H1 (cell line): ENCODE data around the gene AREG. TPM values are rescaled to one million over a fixed set of nuclear protein-coding genes. Genes with fewer than 3 reads are reported as not detected.

Source experiments
- CTCF ChIA-PET: fragments of 300-600 bp; sonication (Branson Sonifier 250); formaldehyde crosslinking; loops from one replicate; lab custom pipeline; 2021; ENCODE audit not compliant: partially characterized antibody; lab: Charles Lee
- POLR2A ChIA-PET: fragments of 300-600 bp; sonication (Branson Sonifier 250); formaldehyde crosslinking; loops from one replicate; lab custom pipeline; 2021; ENCODE audit warnings: inconsistent platforms; ENCODE audit not compliant: partially characterized antibody; lab: Charles Lee
- DNase-seq, 2 experiments: peaks; one replicate each; pipeline versions ENCODE4 v3.0.0 to v3.0.0-alpha.2; 2010 to 2022; ENCODE audit warnings: low spot score in 2 of 2, low read depth in 1 of 2, mixed read lengths in 1 of 2
- FAIRE-seq: peaks from 2 replicates; lab custom pipeline; 2011; peaks lifted over from hg19 to GRCh38; lab: Jason Lieb, UNC
- H2AFZ ChIP-seq: 2 replicates; pipeline ENCODE4 v1.8.1; 2012; ENCODE audit warnings: low read length, inconsistent platforms
- H2AK5ac ChIP-seq: 2 replicates; pipeline ENCODE4 v1.6.1; 2013; ENCODE audit warnings: low read depth, low read length
- H2BK120ac ChIP-seq: replicated peaks from 2 replicates; pipeline ENCODE3; 2013; ENCODE audit warnings: low read depth, low read length, inconsistent platforms
- H2BK12ac ChIP-seq: 2 replicates; pipeline ENCODE4 v1.6.1; 2013; ENCODE audit warnings: low read depth, low read length
- H2BK15ac ChIP-seq: 2 replicates; pipeline ENCODE4 v1.6.1; 2013; ENCODE audit warnings: low read length
- H2BK20ac ChIP-seq: 2 replicates; pipeline ENCODE4 v1.6.1; 2013; ENCODE audit warnings: low read length
- H2BK5ac ChIP-seq: 2 replicates; pipeline ENCODE4 v1.6.1; 2013; ENCODE audit warnings: low read depth, low read length
- H3K14ac ChIP-seq: 2 replicates; pipeline ENCODE4 v1.6.1; 2013; ENCODE audit warnings: inconsistent platforms; ENCODE audit not compliant: insufficient read length
- H3K18ac ChIP-seq: 2 replicates; pipeline ENCODE4 v1.6.1; 2013; ENCODE audit warnings: low read length; ENCODE audit errors: extremely low read depth
- H3K23ac ChIP-seq: 2 replicates; pipeline ENCODE4 v1.6.1; 2013; ENCODE audit warnings: inconsistent platforms; ENCODE audit not compliant: insufficient read length
- H3K23me2 ChIP-seq: 2 replicates; pipeline ENCODE4 v1.6.1; 2013; ENCODE audit warnings: low read depth, low read length
- H3K27ac ChIP-seq: 2 replicates; pipeline ENCODE4 v1.6.1; 2011; ENCODE audit warnings: low read depth, low read length, inconsistent platforms
- H3K27me3 ChIP-seq, 4 experiments: replicated peaks in 1 of 4; 1 replicate in 1 of 4; 2 replicates in 3 of 4; pipeline versions ENCODE4 v1.6.1 to v1.8.1; 2011 to 2013; ENCODE audit warnings: low read length in 3 of 4, mild to moderate bottlenecking in 3 of 4, inconsistent platforms in 2 of 4, mixed read lengths in 2 of 4, moderate library complexity in 1 of 4; ENCODE audit not compliant: control insufficient read depth in 3 of 4, insufficient read depth in 3 of 4; ENCODE audit errors: extremely low read depth in 1 of 4
- H3K36me3 ChIP-seq, 4 experiments: 2 replicates each; pipeline versions ENCODE4 v1.6.1 to v1.8.1; 2011 to 2013; ENCODE audit warnings: mild to moderate bottlenecking in 4 of 4, low read length in 3 of 4, moderate library complexity in 2 of 4, control low read depth in 1 of 4, inconsistent platforms in 1 of 4; ENCODE audit not compliant: insufficient read depth in 4 of 4, control insufficient read depth in 2 of 4
- H3K4ac ChIP-seq: replicated peaks from 2 replicates; pipeline ENCODE3; 2013; ENCODE audit warnings: low read length, low read depth, mixed read lengths, inconsistent platforms; ENCODE audit not compliant: insufficient read length
- H3K4me1 ChIP-seq, 4 experiments: replicated peaks in 1 of 4; 1 replicate in 1 of 4; 2 replicates in 3 of 4; pipeline versions ENCODE4 v1.6.1 to v1.8.1; 2011 to 2013; ENCODE audit warnings: low read length in 3 of 4, inconsistent platforms in 2 of 4, mixed read lengths in 1 of 4; ENCODE audit not compliant: insufficient read depth in 4 of 4, control insufficient read depth in 3 of 4
- H3K4me2 ChIP-seq, 2 experiments: 2 replicates each; pipeline versions ENCODE4 v1.6.1 to v1.8.1; 2011 to 2013; ENCODE audit warnings: low read depth in 2 of 2, low read length in 2 of 2, control low read depth in 1 of 2, inconsistent platforms in 1 of 2, mild to moderate bottlenecking in 1 of 2; ENCODE audit not compliant: insufficient read depth in 1 of 2
- H3K4me3 ChIP-seq, 4 experiments: fragments of 200-600, 300-600 bp in 1 of 4; sonication (generic), shearing (Covaris generic), sonication (Bioruptor Twin) in 1 of 4; 2 replicates each; pipeline versions ENCODE4 v1.5.1 to v1.8.1; 2011 to 2016; ENCODE audit warnings: low read length in 4 of 4, low read depth in 3 of 4, control low read depth in 2 of 4, inconsistent platforms in 2 of 4, mild to moderate bottlenecking in 2 of 4, mixed read lengths in 1 of 4, moderate library complexity in 1 of 4; ENCODE audit not compliant: insufficient read depth in 2 of 4; ENCODE audit errors: extremely low read depth in 1 of 4
- H3K56ac ChIP-seq: replicated peaks from 2 replicates; pipeline ENCODE3; 2013; ENCODE audit warnings: low read depth, mild to moderate bottlenecking, mixed read lengths, low read length, inconsistent platforms; ENCODE audit not compliant: insufficient read length
- H3K79me1 ChIP-seq: 2 replicates; pipeline ENCODE4 v1.6.1; 2013; ENCODE audit warnings: low read depth, low read length, control low read depth
- H3K79me2 ChIP-seq, 2 experiments: 2 replicates each; pipeline versions ENCODE4 v1.6.1 to v1.8.1; 2012 to 2013; ENCODE audit warnings: low read length in 2 of 2, mild to moderate bottlenecking in 2 of 2, inconsistent platforms in 1 of 2; ENCODE audit not compliant: insufficient read depth in 2 of 2, control insufficient read depth in 1 of 2
- H3K9ac ChIP-seq, 4 experiments: replicated peaks in 1 of 4; 1 replicate in 1 of 4; 2 replicates in 3 of 4; pipeline versions ENCODE4 v1.6.1 to v1.8.1; 2011 to 2013; ENCODE audit warnings: low read depth in 3 of 4, low read length in 3 of 4, control low read depth in 2 of 4, mild to moderate bottlenecking in 2 of 4, moderate library complexity in 2 of 4, inconsistent platforms in 1 of 4; ENCODE audit errors: extremely low read depth in 1 of 4
- H3K9me3 ChIP-seq, 2 experiments: 2 replicates each; pipeline versions ENCODE4 v1.6.1 to v1.8.1; 2012 to 2013; ENCODE audit warnings: mild to moderate bottlenecking in 2 of 2, moderate library complexity in 2 of 2, control low read depth in 1 of 2, inconsistent platforms in 1 of 2, low read depth in 1 of 2, low read length in 1 of 2, mixed read lengths in 1 of 2; ENCODE audit not compliant: insufficient read depth in 2 of 2
- H4K20me1 ChIP-seq, 2 experiments: replicated peaks in 1 of 2; 2 replicates each; pipeline versions ENCODE3 to v1.8.1; 2011 to 2013; ENCODE audit warnings: inconsistent platforms in 2 of 2, low read length in 2 of 2, mild to moderate bottlenecking in 1 of 2; ENCODE audit not compliant: insufficient read depth in 2 of 2, control insufficient read depth in 1 of 2
- H4K5ac ChIP-seq: 2 replicates; pipeline ENCODE4 v1.6.1; 2013; ENCODE audit warnings: low read length, low read depth, mixed read lengths, inconsistent platforms; ENCODE audit not compliant: insufficient read length
- H4K8ac ChIP-seq: 2 replicates; pipeline ENCODE4 v1.8.0; 2013; ENCODE audit warnings: mild to moderate bottlenecking, moderate library complexity, low read length, inconsistent platforms; ENCODE audit not compliant: insufficient read depth; ENCODE audit errors: extremely low read depth
- H4K91ac ChIP-seq: replicated peaks from 2 replicates; pipeline ENCODE3; 2013; ENCODE audit warnings: low read length, mixed read lengths, inconsistent platforms; ENCODE audit not compliant: insufficient read length
- ASH2L ChIP-seq: fragments of 200-600, 300-600 bp; sonication (generic); IDR thresholded peaks from one replicate; pipeline ENCODE4 v1.7.1; 2017; ENCODE audit warnings: low read length
- BCL11A ChIP-seq, 2 experiments: IDR thresholded peaks; one replicate each; pipeline ENCODE4 v1.6.1; 2011; ENCODE audit warnings: low read depth in 2 of 2, low read length in 2 of 2, mild to moderate bottlenecking in 2 of 2
- CEBPB ChIP-seq: IDR thresholded peaks from 2 replicates; pipeline ENCODE4 v1.6.1; 2012; ENCODE audit warnings: low read depth, low read length
- JUND ChIP-seq: IDR thresholded peaks from 2 replicates; pipeline ENCODE4 v1.6.1; 2011; ENCODE audit warnings: mild to moderate bottlenecking, improper control_type of control experiment, low read length
- NANOG ChIP-seq: IDR thresholded peaks from 2 replicates; pipeline ENCODE4 v1.6.1; 2011; ENCODE audit warnings: low read length, low read depth, mild to moderate bottlenecking, inconsistent platforms; ENCODE audit not compliant: insufficient read depth, poor library complexity, severe bottlenecking
- SAP30 ChIP-seq: fragments of 300-600 bp; sonication (generic); IDR thresholded peaks from 2 replicates; pipeline ENCODE4 v1.7.1; 2012; ENCODE audit warnings: low read length, moderate library complexity, mild to moderate bottlenecking, inconsistent platforms; ENCODE audit not compliant: insufficient read depth, insufficient replicate concordance
- ZNF274 ChIP-seq: IDR thresholded peaks from 2 replicates; pipeline ENCODE4 v1.7.0; 2012; ENCODE audit warnings: low read length, borderline replicate concordance; ENCODE audit errors: extremely low read depth
- WGBS, 2 experiments: shearing (Covaris generic) in 1 of 2; methylation state at CpG; one replicate each; pipeline versions ENCODE4 v1.1.6 to v1.1.7; 2013 to 2015; ENCODE audit warnings: low lambda C conversion rate in 2 of 2, mixed read lengths in 2 of 2, inconsistent platforms in 1 of 2, low coverage in 1 of 2, missing lambda C conversion rate in 1 of 2; ENCODE audit not compliant: insufficient replicate concordance in 2 of 2, insufficient coverage in 1 of 2, insufficient read length in 1 of 2; ENCODE audit errors: extremely low coverage in 1 of 2, missing lambda C conversion rate in 1 of 2; 5-methylcytosine and 5-hydroxymethylcytosine counted together
- polyA plus RNA-seq, 7 experiments: library from polyadenylated mRNA; depleted of rRNA in 3 of 7; stranded (reverse) in 5 of 7; unstranded in 2 of 7; fragments of >200 nt in 5 of 7; fragments of 200-250 nt in 2 of 7; gene quantifications; 1 replicate in 5 of 7; 2 replicates in 1 of 7; 4 replicates in 1 of 7; pipeline versions ENCODE4 v1.2.1 to v1.2.3, GENCODE V29; 2011 to 2013; ENCODE audit warnings: missing spikeins in 2 of 7, mixed read lengths in 2 of 7
- total RNA-seq: library from RNA; stranded (reverse); fragmentation: NEBNext Ultra II Directional; extraction: Animal tissue kit (Norgen Biotek cat#: 25700); gene quantifications from 2 replicates; pipeline ENCODE4 v1.2.1, GENCODE V29; 2021
- TF ChIP-seq, protein P1 (sequence below), 3 experiments: IDR thresholded peaks; 1 replicate in 2 of 3; 2 replicates in 1 of 3; pipeline versions ENCODE4 v1.5.1 to v1.6.1; 2011; ENCODE audit warnings: low read length in 3 of 3, mild to moderate bottlenecking in 3 of 3, inconsistent platforms in 2 of 3, low read depth in 1 of 3, moderate library complexity in 1 of 3; ENCODE audit not compliant: insufficient read depth in 1 of 3; ENCODE audit errors: control extremely low read depth in 1 of 3
- TF ChIP-seq, protein P2 (sequence below): IDR thresholded peaks from 2 replicates; pipeline ENCODE4 v1.6.1; 2011; ENCODE audit warnings: low read depth, mild to moderate bottlenecking, low read length; ENCODE audit not compliant: insufficient read depth

The AREG gene
- total and polyA plus RNA-seq, 2 of the 8 experiments (the other 6 are each of a cell fraction or from before 2014, with no cell fraction given): not detected

DNA sequence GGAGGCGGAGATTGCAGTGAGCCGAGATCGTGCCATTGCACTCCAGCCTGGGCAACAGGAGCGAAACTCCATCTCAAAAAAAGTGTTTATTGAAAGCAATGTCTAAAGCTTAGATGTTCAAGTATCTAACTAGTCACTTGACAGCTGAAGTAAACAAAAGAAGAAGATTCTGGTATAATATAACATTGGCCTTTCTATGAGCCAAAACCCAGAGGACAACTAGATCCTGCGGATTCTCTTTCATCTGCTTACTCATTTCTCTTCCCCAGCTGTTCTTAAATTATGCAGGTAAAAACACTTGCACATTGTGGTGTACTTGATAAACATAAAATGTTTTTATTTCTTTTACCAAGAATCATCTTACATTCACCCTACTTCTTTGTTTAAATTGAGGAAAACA, 24.1 kb upstream of the AREG start:
- Histone ChIP-seq H3K79me2 (no peaks in the 10 kb centered on the region), H3K9ac (no peak overlapping the region), H4K5ac (no peak overlapping the region), H3K4me3 (no peak overlapping the region), H3K36me3 (no peaks in the 10 kb centered on the region), H4K91ac (no peak overlapping the region), H3K27ac (no peak overlapping the region), H3K79me1 (no peaks in the 10 kb centered on the region), H2BK20ac (no peak overlapping the region), H3K9me3 (no peaks in the 10 kb centered on the region; a peak in 1 of 4 replicates), H3K4ac (no peak overlapping the region), H4K8ac (no peak overlapping the region), H4K20me1 (no peaks in the 10 kb centered on the region), H2BK120ac (no peak overlapping the region), H3K23ac (no peak overlapping the region), H3K18ac (no peak overlapping the region), H2BK12ac (no peak overlapping the region), H2BK15ac (no peak overlapping the region), H2BK5ac (no peak overlapping the region), H3K56ac (no peak overlapping the region), H3K14ac (no peak overlapping the region), H2AK5ac (no peak overlapping the region), H3K27me3 (no peaks in the 10 kb centered on the region), H2AFZ (no peak overlapping the region), H3K4me2 (no peak overlapping the region), H3K4me1 (no peaks in the 10 kb centered on the region), H3K23me2 (no peaks in the 10 kb centered on the region; the same call in 1 of the 2 replicates)
- POLR2A ChIA-PET: no interaction called here
- 79% methylated on average over 5 of the region's 5 CpGs; no CpG with 5 or more reads in 1 of the 2 experiments for WGBS, 2 experiments
- DNase-seq (no peak), FAIRE-seq (no peak)
- CTCF ChIA-PET: interaction anchor here (1.0 to 1.9 kb wide), 3 partner anchors 11 to 250 kb away, joined by 3 to 6 read pairs (median 3); partner anchors contain the start of gene AREG
- TF ChIP-seq, protein P1, sequence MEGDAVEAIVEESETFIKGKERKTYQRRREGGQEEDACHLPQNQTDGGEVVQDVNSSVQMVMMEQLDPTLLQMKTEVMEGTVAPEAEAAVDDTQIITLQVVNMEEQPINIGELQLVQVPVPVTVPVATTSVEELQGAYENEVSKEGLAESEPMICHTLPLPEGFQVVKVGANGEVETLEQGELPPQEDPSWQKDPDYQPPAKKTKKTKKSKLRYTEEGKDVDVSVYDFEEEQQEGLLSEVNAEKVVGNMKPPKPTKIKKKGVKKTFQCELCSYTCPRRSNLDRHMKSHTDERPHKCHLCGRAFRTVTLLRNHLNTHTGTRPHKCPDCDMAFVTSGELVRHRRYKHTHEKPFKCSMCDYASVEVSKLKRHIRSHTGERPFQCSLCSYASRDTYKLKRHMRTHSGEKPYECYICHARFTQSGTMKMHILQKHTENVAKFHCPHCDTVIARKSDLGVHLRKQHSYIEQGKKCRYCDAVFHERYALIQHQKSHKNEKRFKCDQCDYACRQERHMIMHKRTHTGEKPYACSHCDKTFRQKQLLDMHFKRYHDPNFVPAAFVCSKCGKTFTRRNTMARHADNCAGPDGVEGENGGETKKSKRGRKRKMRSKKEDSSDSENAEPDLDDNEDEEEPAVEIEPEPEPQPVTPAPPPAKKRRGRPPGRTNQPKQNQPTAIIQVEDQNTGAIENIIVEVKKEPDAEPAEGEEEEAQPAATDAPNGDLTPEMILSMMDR (IDR thresholded peaks at IDR 0.05; ENCODE audit: control extremely low read depth in 1 of 3, insufficient read depth in 1 of 3, low read depth in 1 of 3, low read length in 3 of 3): no peak
- no peak for TF ChIP-seq BCL11A (IDR thresholded peaks at IDR 0.05; ENCODE audit: low read depth in 2 of 2, low read length in 2 of 2)
- no peak for TF ChIP-seq JUND
- TF ChIP-seq CEBPB: no peak
- TF ChIP-seq SAP30: no peak
- TF ChIP-seq ASH2L: no peak
- TF ChIP-seq NANOG: no peak
- no peak for TF ChIP-seq ZNF274
- TF ChIP-seq, protein P2, sequence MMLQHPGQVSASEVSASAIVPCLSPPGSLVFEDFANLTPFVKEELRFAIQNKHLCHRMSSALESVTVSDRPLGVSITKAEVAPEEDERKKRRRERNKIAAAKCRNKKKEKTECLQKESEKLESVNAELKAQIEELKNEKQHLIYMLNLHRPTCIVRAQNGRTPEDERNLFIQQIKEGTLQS: no peak
